Heart left ventricle (tissue), 13 donors: ENCODE measurements around the gene MIDN.

Experiments used
- POLR2A ChIP-seq, 2 donors: fragments of 450-650 bp; IDR thresholded peaks; one replicate each; pipeline ENCODE4 v1.6.1; 2017; ENCODE audit warnings: antibody characterized with exemption in 2 of 2, mild to moderate bottlenecking in 2 of 2, moderate library complexity in 2 of 2
- TF ChIP-seq, protein P1 (sequence below), 12 donors: fragments of 200-600 bp; sonication (generic) in 4 of 12; IDR thresholded peaks; one replicate each; pipeline versions ENCODE4 v1.5.0 to v1.8.0; 2018 to 2022; ENCODE audit warnings: antibody characterized with exemption in 12 of 12, mild to moderate bottlenecking in 5 of 12
- donor health status: ischemic (EF 13 %, LVEDD 7.1; RV severe dilation, severe dysfunction).
- donor health status: DM: no; HTN: yes; CAD: no.
- donor health status: DM: no; HTN: no; CAD: no.
- donor health status: ischemic (EF 25% LVEDD 6.9; RV normal size, moderate dysfunction).
- donor health status: ischemic (EF 25% LVEDD 5.7; RV mildly dilated, moderate dysfunction).
- donor health status: ischemic (EF 35%, LVEDD 5.7; RV mildly dilated, moderate dysfunction).
- donor health status: nonischemic (EF 11% LVEDD 7.7; RV severe dilation, severe dysfunction).
- donor health status: DM: yes; HTN: yes; CAD: no.
- donor health status: PGD.
- donor health status: ischemic (EF 29% LVEDD 5.4; RV normal size, mild dysfunction).
- donor health status: nonischemic (EF 23%, LVEDD 6.1; RV moderate dilation, normal function).

DNA sequence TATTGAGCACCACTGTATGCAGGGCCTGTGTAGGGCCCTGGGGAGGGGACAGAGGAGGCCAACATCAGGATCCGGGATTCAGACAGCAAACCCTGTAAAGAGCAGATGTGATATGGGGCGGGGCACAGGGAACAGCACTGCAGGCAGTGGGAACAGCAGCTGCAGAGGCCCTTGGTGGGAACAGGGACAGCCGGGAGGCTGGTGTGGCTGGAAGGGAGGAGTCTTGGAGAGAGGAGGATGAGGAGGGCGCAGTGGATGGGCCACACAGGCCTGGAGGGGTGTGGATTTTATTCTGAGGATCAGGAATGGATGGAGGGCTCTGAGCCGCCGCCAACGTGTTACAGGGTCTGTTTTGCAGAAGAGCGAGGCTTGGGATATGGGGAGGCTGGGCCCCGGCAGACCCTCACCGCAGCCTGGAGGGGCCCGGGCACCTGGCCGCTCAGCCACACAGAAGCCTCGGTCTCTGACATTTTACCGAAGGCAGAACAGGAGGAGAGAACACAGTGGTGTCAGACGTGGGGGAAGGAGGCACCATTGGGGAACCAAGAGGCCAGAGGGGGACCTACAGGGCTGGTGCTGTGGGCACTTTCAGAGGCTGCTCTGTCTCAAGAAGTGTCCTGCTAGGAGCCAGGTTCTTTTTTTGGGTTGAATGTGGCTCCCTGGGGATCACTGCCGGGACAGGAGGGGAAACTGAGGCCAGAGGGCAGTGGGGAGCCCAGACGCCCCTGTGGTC lies 44.2 kb downstream of the MIDN start:
- TF ChIP-seq, protein P1, sequence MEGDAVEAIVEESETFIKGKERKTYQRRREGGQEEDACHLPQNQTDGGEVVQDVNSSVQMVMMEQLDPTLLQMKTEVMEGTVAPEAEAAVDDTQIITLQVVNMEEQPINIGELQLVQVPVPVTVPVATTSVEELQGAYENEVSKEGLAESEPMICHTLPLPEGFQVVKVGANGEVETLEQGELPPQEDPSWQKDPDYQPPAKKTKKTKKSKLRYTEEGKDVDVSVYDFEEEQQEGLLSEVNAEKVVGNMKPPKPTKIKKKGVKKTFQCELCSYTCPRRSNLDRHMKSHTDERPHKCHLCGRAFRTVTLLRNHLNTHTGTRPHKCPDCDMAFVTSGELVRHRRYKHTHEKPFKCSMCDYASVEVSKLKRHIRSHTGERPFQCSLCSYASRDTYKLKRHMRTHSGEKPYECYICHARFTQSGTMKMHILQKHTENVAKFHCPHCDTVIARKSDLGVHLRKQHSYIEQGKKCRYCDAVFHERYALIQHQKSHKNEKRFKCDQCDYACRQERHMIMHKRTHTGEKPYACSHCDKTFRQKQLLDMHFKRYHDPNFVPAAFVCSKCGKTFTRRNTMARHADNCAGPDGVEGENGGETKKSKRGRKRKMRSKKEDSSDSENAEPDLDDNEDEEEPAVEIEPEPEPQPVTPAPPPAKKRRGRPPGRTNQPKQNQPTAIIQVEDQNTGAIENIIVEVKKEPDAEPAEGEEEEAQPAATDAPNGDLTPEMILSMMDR (IDR thresholded peaks at IDR 0.05): no peak
- no peak for TF ChIP-seq POLR2A (IDR thresholded peaks at IDR 0.05)
